Dendritic cell treated with granulocyte-macrophage colony-stimulating factor and Interleukin-4, amounts not matched to agents 40 ng/mL and 50 ng/mL, for 4 days (primary cell): ENCODE measurements around the gene SLC2A3.
"Not testable (repeated sequence)": the region's sequence is repeated elsewhere in the genome, so short reads cannot be mapped to it uniquely, and the experiment has no call there.

ENCODE experiments used
- H3K27ac Mint-ChIP-seq: one replicate; pipeline ENCODE4 v1.8.0; 2022; ENCODE audit warnings: mild to moderate bottlenecking, mixed read lengths
- H3K27me3 Mint-ChIP-seq: one replicate; pipeline ENCODE4 v1.8.0; 2022; ENCODE audit warnings: mild to moderate bottlenecking, mixed read lengths
- H3K36me3 Mint-ChIP-seq: one replicate; pipeline ENCODE4 v1.8.0; 2022; ENCODE audit warnings: low read depth, mixed read lengths
- H3K4me1 Mint-ChIP-seq: one replicate; pipeline ENCODE4 v1.8.0; 2022; ENCODE audit warnings: low read depth, mixed read lengths
- H3K4me3 Mint-ChIP-seq: one replicate; pipeline ENCODE4 v1.8.0; 2022; ENCODE audit warnings: mild to moderate bottlenecking, moderate library complexity, mixed read lengths
- H3K9me3 Mint-ChIP-seq: one replicate; pipeline ENCODE4 v1.8.0; 2022; ENCODE audit warnings: mixed read lengths
- intact Hi-C: fragments of 100-400 bp; cut with micrococcal nuclease; formaldehyde crosslinking; loops from one replicate; pipeline ENCODE4 v1.15.0; 2022

Gene SLC2A3

GRCh38 chr12:7935590-7936581, at the start of gene SLC2A3:
TSS of gene SLC2A3 (minus strand) at chr12:7936187. CDS start at chr12:7936034, 153 bp downstream.
- H3K4me1 Mint-ChIP-seq = peaks cover 18% of the 10 kb centered on the region
- no peak within 1 kb of the TSS for H3K4me3 Mint-ChIP-seq
- no peak within 1 kb of the TSS for H3K27ac Mint-ChIP-seq
- no peaks in the 10 kb centered on the region for H3K36me3 Mint-ChIP-seq
- H3K27me3 Mint-ChIP-seq = no peaks in the 10 kb centered on the region
- intact Hi-C loops = loop anchor here (1.0 kb wide), 1 partner anchor 24 kb away; no protein-coding TSS in a partner anchor
- no peaks in the 10 kb centered on the region for H3K9me3 Mint-ChIP-seq

GRCh38 chr12:7984900-7985299, 48.9 kb upstream of the SLC2A3 start:
- Mint-ChIP-seq H3K4me1 (peaks cover 15% of the 10 kb centered on the region), H3K4me3 (no peak overlapping the region), H3K9me3 (no peaks in the 10 kb centered on the region), H3K36me3 (no peaks in the 10 kb centered on the region), H3K27me3 (no peaks in the 10 kb centered on the region), H3K27ac (no peak overlapping the region)
- intact Hi-C loops = no loop called here

- intact Hi-C loops = not testable (repeated sequence)
Observed at GRCh38 chr12:7983460-7983859, 47.5 kb upstream of the SLC2A3 start.

GRCh38 chr12:7983019-7983418, 47.0 kb upstream of the SLC2A3 start:
- H3K27me3 Mint-ChIP-seq, intact Hi-C loops, H3K36me3 Mint-ChIP-seq, H3K4me3 Mint-ChIP-seq, H3K9me3 Mint-ChIP-seq, H3K27ac Mint-ChIP-seq: not testable (repeated sequence)
- H3K4me1 Mint-ChIP-seq = peaks cover 12% of the 10 kb centered on the region

More at GRCh38 chr12:7983460-7983859, 47.5 kb upstream of the SLC2A3 start:
- H3K9me3 Mint-ChIP-seq, H3K4me3 Mint-ChIP-seq, H3K36me3 Mint-ChIP-seq, H3K4me1 Mint-ChIP-seq, H3K27me3 Mint-ChIP-seq: not testable (repeated sequence)
- H3K27ac Mint-ChIP-seq = peak overlapping the region; percentile 28

- H3K27ac Mint-ChIP-seq, H3K27me3 Mint-ChIP-seq, H3K4me3 Mint-ChIP-seq, H3K36me3 Mint-ChIP-seq, intact Hi-C loops, H3K9me3 Mint-ChIP-seq: not testable (repeated sequence)
- peaks cover 18% of the 10 kb centered on the region for H3K4me1 Mint-ChIP-seq
Observed at GRCh38 chr12:7982332-7982735, 46.3 kb upstream of the SLC2A3 start.

- intact Hi-C loops = no loop called here
- no peak overlapping the region for H3K27ac Mint-ChIP-seq
- H3K9me3 Mint-ChIP-seq = no peaks in the 10 kb centered on the region
- H3K27me3 Mint-ChIP-seq = no peaks in the 10 kb centered on the region
- H3K36me3 Mint-ChIP-seq = no peaks in the 10 kb centered on the region
- peaks cover 20% of the 10 kb centered on the region for H3K4me1 Mint-ChIP-seq
- no peak overlapping the region for H3K4me3 Mint-ChIP-seq
Observed at GRCh38 chr12:7981446-7981845, 45.5 kb upstream of the SLC2A3 start.

GRCh38 chr12:7977351-7978124, 41.6 kb upstream of the SLC2A3 start:
- peak overlapping the region; percentile 78 for H3K27ac Mint-ChIP-seq
- H3K9me3 Mint-ChIP-seq, H3K36me3 Mint-ChIP-seq, intact Hi-C loops, H3K27me3 Mint-ChIP-seq: not testable (repeated sequence)
- H3K4me3 Mint-ChIP-seq = peak overlapping the region; percentile 4
- H3K4me1 Mint-ChIP-seq = peaks cover 19% of the 10 kb centered on the region

GRCh38 chr12:7973457-7973825, 37.5 kb upstream of the SLC2A3 start:
- H3K4me1 Mint-ChIP-seq = peaks cover 36% of the 10 kb centered on the region
- no peaks in the 10 kb centered on the region for H3K9me3 Mint-ChIP-seq
- no peak overlapping the region for H3K4me3 Mint-ChIP-seq
- H3K27ac Mint-ChIP-seq = no peak overlapping the region
- H3K27me3 Mint-ChIP-seq = no peaks in the 10 kb centered on the region
- intact Hi-C loops = loop anchor here (5.0 kb wide), 1 partner anchor 41 kb away; no protein-coding TSS in a partner anchor
- H3K36me3 Mint-ChIP-seq = peaks cover 10% of the 10 kb centered on the region

GRCh38 chr12:7972734-7973456, 36.9 kb upstream of the SLC2A3 start:
- intact Hi-C loops = loop anchor here (5.0 kb wide), 1 partner anchor 41 kb away; no protein-coding TSS in a partner anchor
- Mint-ChIP-seq H3K27me3 (no peaks in the 10 kb centered on the region), H3K4me3 (no peak overlapping the region), H3K4me1 (peaks cover 35% of the 10 kb centered on the region), H3K9me3 (no peaks in the 10 kb centered on the region), H3K27ac (no peak overlapping the region), H3K36me3 (peaks cover 10% of the 10 kb centered on the region)

GRCh38 chr12:7972269-7972668, 36.3 kb upstream of the SLC2A3 start:
- intact Hi-C loops = loop anchor here (5.0 kb wide), 1 partner anchor 40 kb away; no protein-coding TSS in a partner anchor
- not testable (repeated sequence) for H3K4me3 Mint-ChIP-seq, H3K36me3 Mint-ChIP-seq, H3K9me3 Mint-ChIP-seq, H3K27me3 Mint-ChIP-seq, H3K27ac Mint-ChIP-seq
- peaks cover 35% of the 10 kb centered on the region for H3K4me1 Mint-ChIP-seq

GRCh38 chr12:7971765-7972164, 35.8 kb upstream of the SLC2A3 start:
- Mint-ChIP-seq H3K27ac (peak overlapping the region; percentile 79), H3K4me3 (peak overlapping the region; percentile 34), H3K4me1 (peaks cover 35% of the 10 kb centered on the region)
- H3K27me3 Mint-ChIP-seq, H3K36me3 Mint-ChIP-seq, H3K9me3 Mint-ChIP-seq: not testable (repeated sequence)
- intact Hi-C loops = loop anchor here (2.0 to 5.0 kb wide), 2 partner anchors 19 to 39 kb away; no protein-coding TSS in a partner anchor

- Mint-ChIP-seq H3K4me1 (peaks cover 43% of the 10 kb centered on the region), H3K27me3 (no peaks in the 10 kb centered on the region), H3K4me3 (peak overlapping the region; percentile 92), H3K27ac (peak overlapping the region; percentile 79), H3K36me3 (peaks cover 10% of the 10 kb centered on the region), H3K9me3 (no peaks in the 10 kb centered on the region)
- intact Hi-C loops = loop anchor here (2.0 to 5.0 kb wide), 2 partner anchors 20 to 38 kb away; no protein-coding TSS in a partner anchor
Observed at GRCh38 chr12:7970475-7971252, 34.7 kb upstream of the SLC2A3 start.

GRCh38 chr12:7966563-7966962, 30.6 kb upstream of the SLC2A3 start:
- H3K9me3 Mint-ChIP-seq = no peaks in the 10 kb centered on the region
- H3K4me3 Mint-ChIP-seq = peak overlapping the region; percentile 60
- no peaks in the 10 kb centered on the region for H3K27me3 Mint-ChIP-seq
- H3K4me1 Mint-ChIP-seq = peaks cover 64% of the 10 kb centered on the region
- peaks cover 10% of the 10 kb centered on the region for H3K36me3 Mint-ChIP-seq
- H3K27ac Mint-ChIP-seq = peak overlapping the region; percentile 87
- intact Hi-C loops = no loop called here
